ENCODE results near the gene CAMK2N1. TPM values are rescaled to one million over a fixed set of nuclear protein-coding genes. Genes with fewer than 3 reads are reported as not detected.
A peak's percentile ranks its signal among the peaks of the same experiment; 100 is the strongest.

Gene CAMK2N1
- total and polyA plus RNA-seq, 12 donors, result 0.89 to 68.7 (median 32.6) TPM

DNA sequence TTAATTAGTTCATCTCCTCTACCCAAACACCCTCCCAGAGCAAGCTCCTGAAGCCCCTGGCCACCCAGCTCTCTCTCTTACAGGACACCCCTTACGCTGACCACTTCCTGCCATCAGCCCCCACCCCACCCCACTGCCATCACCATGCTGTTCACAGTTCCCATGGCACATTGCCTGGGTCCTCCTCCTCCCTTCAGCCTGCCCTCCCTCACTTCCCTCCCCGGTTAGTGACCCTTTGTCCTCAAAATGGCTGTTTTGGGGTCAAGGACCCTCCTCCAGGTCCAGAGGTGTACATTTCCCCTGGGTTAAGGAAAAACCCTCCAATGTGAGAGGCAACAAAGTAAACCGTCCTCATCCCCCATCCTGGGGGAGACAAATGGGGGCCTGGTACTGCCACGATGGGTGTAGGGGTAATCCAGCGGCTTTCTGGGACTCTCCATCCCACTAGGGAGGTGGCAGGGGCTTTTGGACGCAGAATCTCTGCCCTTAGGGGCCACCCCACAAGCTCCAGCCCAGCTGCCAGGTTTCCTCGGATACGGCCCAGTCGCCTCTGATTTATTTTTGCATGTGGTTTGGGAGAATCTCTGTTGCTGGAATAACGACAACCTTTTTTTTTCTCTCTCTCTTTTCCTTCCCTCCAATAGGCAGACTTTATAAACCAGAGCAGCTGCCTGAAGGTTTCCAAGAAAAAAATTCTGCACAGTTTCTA lies 8.5 kb downstream of the CAMK2N1 start:
- peaks cover 27 to 44% of the 10 kb centered on the region in 2 donors for H3K4me1 ChIP-seq (replicated peaks in 1 of 2)
- H3K27ac ChIP-seq, result peak overlapping the region; percentile 41 to 78 (median 50)
- H3K9me3 ChIP-seq (replicated peaks in 1 of 3), result no peaks in the 10 kb centered on the region
- H3K27me3 ChIP-seq, result no peaks in the 10 kb centered on the region
- DNase-seq, result peak; percentile 40 to 79 (median 64)
- no peaks in the 10 kb centered on the region for H3K36me3 ChIP-seq (replicated peaks in 1 of 2)
- 16 to 32% (median 24%) methylated on average over 6 to 10 of the region's 10 CpGs for WGBS, 4 donors
- TF ChIP-seq POLR2A (IDR thresholded peaks at IDR 0.05), result peak in 1 of 2 donors; percentile 10
- TF ChIP-seq, protein P1, sequence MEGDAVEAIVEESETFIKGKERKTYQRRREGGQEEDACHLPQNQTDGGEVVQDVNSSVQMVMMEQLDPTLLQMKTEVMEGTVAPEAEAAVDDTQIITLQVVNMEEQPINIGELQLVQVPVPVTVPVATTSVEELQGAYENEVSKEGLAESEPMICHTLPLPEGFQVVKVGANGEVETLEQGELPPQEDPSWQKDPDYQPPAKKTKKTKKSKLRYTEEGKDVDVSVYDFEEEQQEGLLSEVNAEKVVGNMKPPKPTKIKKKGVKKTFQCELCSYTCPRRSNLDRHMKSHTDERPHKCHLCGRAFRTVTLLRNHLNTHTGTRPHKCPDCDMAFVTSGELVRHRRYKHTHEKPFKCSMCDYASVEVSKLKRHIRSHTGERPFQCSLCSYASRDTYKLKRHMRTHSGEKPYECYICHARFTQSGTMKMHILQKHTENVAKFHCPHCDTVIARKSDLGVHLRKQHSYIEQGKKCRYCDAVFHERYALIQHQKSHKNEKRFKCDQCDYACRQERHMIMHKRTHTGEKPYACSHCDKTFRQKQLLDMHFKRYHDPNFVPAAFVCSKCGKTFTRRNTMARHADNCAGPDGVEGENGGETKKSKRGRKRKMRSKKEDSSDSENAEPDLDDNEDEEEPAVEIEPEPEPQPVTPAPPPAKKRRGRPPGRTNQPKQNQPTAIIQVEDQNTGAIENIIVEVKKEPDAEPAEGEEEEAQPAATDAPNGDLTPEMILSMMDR (IDR thresholded peaks at IDR 0.05), result no peak
- no peak overlapping the region for H3K4me3 ChIP-seq
- intact Hi-C loops (cut with DNase I), result no loop called here

DNA sequence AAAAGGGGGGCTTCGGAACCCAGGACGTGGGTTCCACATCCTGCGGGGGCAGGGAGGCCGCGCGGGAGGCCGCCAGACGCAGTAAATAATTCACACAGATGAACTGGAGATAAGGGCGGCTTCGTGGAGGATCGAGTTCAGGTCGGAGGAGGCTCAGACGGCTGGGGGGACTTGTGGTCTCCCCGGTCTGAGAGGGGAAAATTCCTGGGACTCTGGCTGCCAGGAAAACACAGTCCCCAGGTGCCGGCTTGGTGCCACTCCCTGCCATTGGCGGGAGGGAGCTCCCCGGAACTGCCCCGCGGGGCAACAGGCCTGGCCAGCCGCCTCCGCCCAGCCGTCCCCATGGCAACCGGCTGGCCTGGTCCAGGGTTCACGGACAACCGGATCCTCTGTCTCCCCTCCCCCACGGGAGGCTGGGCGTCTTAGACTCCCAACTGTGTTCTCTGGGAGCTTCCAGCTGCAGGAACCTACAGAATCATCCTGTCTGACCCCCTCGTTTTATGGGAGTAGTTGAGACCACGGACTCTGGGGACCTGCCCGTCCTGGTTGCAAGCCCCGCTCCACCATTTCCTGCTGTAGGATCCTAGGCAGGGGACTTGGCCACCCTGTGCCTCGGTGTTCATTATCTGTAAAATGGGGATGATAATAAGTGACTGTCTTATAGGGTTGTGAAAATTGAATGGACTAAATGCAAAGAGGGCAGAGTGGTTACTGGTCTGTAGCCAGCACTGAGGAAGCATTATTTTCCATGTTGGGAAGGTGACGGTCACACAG lies 9.6 kb downstream of the CAMK2N1 start:
- Histone ChIP-seq H3K4me1 (replicated peaks in 1 of 2) (peaks cover 27 to 44% of the 10 kb centered on the region in 2 donors), H3K27ac (peak overlapping the region; percentile 3 to 78 (median 49)), H3K27me3 (no peaks in the 10 kb centered on the region), H3K9me3 (replicated peaks in 1 of 3) (no peaks in the 10 kb centered on the region), H3K4me3 (peak overlapping the region in 1 of 4 donors; percentile 18), H3K36me3 (replicated peaks in 1 of 2) (no peaks in the 10 kb centered on the region)
- WGBS, 4 donors, result 5 to 33% (median 12%) methylated on average over 20 to 33 of the region's 33 CpGs
- peak; percentile 85 to 96 (median 92) for DNase-seq
- intact Hi-C loops (cut with DNase I), result no loop called here
- TF ChIP-seq, protein P1 (IDR thresholded peaks at IDR 0.05), result no peak
- TF ChIP-seq POLR2A (IDR thresholded peaks at IDR 0.05), result no peak

DNA sequence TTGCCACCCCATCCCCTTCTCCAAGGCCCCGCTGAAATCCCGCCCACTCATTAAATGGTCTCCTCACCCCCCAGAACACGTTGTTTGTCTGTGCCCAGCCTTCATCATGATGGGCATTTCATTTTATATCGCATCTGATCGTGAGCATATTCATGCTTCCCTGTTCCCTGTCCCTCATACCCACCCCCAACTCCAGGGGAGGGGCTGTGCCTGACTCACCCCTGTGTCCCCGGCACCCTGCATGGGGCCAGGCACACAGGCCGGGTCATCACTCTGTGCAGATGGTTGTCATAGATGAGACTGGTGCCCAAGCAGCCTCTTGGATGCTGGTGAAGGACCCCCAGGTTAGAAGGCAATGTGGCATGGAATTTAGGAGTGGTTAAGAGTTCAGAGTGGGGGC lies 11.0 kb downstream of the CAMK2N1 start:
- intact Hi-C loops (cut with DNase I), result no loop called here
- TF ChIP-seq POLR2A (IDR thresholded peaks at IDR 0.05), result no peak
- TF ChIP-seq, protein P1 (IDR thresholded peaks at IDR 0.05), result no peak
- peak in 1 of 7 donors; percentile 31 for DNase-seq
- WGBS, 4 donors, result 44 to 52% (median 50%) methylated on average over 7 of the region's 7 CpGs
- Histone ChIP-seq H3K27me3 (no peaks in the 10 kb centered on the region), H3K4me1 (replicated peaks in 1 of 2) (peaks cover 27 to 44% of the 10 kb centered on the region in 2 donors), H3K9me3 (replicated peaks in 1 of 3) (no peaks in the 10 kb centered on the region), H3K27ac (peak overlapping the region in 2 of 5 donors; percentile 21 to 40), H3K36me3 (replicated peaks in 1 of 2) (no peaks in the 10 kb centered on the region), H3K4me3 (no peak overlapping the region)

DNA sequence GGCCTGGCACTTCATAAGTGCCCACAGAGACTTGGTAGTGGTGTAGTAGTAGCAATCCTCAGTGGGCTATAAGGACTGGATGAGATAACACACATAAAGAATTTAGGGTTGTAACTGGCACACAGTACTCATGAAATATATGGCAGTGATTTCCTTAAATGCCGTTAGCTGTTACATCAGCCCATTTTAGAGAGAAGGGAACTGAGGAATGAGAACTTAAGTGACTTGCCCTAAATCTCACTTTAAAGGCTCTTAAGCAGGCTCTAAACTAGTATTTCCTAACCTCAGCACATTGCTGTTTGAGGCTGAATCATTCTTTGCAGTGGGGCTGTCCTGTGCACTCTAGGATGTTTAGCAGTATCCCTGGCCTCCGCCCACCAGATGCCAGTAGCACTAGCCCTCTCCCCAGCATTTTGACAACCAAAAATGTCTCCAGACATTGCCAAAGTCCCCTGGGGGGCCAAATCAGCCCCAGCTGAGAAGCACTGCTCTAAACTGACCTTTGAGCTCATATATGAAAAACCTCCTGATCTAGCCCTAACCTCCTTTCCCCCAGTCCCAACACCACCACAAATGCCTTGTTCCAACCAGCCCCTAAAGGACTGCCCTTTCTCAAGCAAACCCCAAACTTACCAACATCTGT lies 11.6 kb downstream of the CAMK2N1 start:
- no peak for DNase-seq
- peaks cover 27 to 44% of the 10 kb centered on the region in 2 donors for H3K4me1 ChIP-seq (replicated peaks in 1 of 2)
- H3K4me3 ChIP-seq, result no peak overlapping the region
- no peak for TF ChIP-seq POLR2A (IDR thresholded peaks at IDR 0.05)
- TF ChIP-seq, protein P1 (IDR thresholded peaks at IDR 0.05), result no peak
- H3K27ac ChIP-seq, result peak overlapping the region in 2 of 5 donors; percentile 8 to 40
- intact Hi-C loops (cut with DNase I), result no loop called here
- H3K36me3 ChIP-seq (replicated peaks in 1 of 2), result no peaks in the 10 kb centered on the region
- H3K9me3 ChIP-seq (replicated peaks in 1 of 3), result no peaks in the 10 kb centered on the region
- WGBS, 4 donors, result 78 to 91% (median 82%) methylated on average over 2 of the region's 2 CpGs
- no peaks in the 10 kb centered on the region for H3K27me3 ChIP-seq

All from adrenal gland (tissue), 12 donors.